NCI-H2196 treated with DMSO at 0.1 percent for 48 hours (cell line): Measurements from ENCODE around the gene CYTH4.

Experiments used
- DNase-seq: peaks from one replicate; lab custom pipeline; 2025; ENCODE audit not compliant: unreplicated experiment; lab: John Stamatoyannopoulos, UW

The CYTH4 gene

DNA sequence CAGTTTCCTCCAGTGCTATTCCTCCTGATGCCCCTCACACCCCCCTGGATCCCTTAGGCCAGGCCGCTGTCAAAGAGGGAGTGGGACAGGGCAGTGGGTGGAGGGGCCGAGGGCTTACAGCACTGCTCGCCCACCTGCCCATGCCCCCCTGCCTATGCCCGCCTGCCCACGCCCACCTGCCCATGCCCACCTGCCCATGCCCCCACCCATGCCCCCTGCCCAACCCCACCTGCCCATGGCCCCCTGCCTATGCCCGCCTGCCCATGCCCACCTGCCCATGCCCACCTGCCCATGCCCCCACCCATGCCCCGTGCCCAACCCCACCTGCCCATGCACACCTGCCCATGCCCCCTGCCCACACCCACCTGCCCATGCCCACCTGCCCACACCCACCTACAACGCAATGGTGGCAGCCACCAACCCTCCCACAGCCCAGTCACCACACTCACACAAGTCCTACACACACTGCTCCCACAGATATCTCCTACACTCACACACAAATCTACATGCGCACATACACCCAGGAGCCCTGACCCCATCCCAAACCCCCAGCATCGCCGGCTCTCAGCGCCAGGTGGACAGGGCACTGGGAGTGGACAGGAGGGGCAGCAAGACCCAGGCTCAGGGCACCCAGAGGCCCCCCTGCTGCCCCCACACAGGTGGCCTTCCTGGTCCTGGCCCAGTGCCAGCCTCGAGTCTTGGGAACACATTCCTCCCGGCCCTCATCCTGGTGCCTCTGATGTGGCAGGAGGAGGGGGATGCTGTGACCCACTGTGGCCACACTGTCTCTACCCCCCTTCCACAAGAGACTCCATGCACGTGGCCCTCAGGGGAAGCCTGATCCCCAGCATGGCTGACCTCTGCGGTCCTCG, 61.8 kb downstream of the CYTH4 start:
- no peak for DNase-seq

DNA sequence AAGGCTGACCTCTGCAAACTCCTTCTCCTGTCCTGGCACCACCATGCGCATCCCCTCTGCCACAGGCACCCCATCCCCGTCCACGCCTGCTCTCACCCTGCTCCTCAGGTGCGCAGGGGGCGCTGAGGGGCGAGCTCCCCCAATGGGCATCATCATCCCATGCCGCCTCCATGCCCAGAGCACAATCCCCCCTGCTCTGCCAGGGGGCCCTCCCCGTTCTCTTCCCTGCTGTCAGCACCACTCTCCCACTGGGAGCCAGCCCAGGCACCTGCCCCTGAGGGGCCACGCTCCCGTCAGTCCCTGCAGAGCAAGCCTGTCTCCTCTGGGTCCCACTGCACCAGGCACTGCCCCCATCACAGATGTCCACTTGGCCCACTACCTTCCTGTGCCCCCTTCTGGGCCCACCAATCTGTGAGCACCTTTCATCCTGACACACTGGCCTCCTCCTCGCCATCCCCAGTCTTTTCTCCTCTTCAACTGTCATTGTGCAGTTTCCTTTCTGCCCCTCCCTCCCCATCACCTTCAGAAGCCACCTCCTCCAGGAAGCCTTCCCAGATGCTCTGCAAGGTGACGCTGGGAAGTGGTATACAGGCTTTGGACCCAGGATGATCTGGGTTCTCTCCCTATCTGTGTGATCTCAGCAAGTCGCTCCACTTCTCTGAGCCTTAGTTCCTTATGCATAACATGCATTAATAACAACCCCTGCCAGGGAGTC, 62.6 kb downstream of the CYTH4 start:
- DNase-seq, result no peak

DNA sequence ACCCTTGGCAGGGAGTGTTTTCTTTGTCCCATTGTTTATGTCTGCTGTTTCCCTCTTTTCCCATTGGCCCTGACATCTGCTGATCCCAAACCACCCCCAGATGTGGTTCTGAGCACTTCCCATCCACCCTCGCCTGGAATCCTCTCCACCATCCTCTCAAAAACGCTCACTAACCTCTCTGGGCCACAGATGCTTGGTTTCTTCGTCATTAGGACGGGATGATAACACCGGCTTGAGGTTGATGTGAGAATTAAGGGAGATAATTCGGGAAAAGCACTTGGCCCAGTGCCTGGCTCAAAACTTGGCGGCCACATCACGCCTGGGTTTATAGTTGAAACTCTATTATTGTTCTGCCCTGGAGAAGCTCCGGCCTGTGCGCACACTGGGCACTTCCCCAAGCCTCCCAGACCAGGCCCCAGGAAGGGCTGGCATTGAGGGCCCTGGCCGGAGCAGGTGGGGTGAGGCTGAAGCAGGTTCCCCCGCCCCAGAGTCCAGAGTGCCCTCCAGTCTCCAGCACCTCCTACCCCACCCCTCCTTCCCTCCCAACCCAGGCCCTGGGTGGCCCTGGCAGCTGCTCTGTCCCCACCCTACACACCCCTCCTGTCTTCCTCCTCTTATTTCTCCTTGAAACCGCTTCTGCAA, 63.7 kb downstream of the CYTH4 start:
- DNase-seq, result no peak

DNA sequence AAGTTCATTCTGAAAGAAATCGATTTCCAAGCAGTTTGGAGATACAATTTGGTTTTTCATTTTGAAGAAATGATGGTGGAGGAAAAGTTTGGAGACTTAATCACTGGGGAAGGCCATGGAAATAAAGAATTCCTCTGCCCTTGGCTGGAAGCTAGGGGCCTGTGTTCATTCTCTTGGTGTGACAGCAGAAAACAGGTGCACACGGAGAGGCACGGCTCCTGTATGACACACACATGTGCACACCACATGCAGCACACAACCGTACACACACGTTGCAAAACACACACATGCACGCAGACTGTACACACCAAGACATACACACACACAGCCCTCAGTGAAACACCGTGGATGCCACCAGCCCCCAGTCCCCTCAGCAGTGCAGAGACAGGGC, 64.2 kb downstream of the CYTH4 start:
- no peak for DNase-seq

DNA sequence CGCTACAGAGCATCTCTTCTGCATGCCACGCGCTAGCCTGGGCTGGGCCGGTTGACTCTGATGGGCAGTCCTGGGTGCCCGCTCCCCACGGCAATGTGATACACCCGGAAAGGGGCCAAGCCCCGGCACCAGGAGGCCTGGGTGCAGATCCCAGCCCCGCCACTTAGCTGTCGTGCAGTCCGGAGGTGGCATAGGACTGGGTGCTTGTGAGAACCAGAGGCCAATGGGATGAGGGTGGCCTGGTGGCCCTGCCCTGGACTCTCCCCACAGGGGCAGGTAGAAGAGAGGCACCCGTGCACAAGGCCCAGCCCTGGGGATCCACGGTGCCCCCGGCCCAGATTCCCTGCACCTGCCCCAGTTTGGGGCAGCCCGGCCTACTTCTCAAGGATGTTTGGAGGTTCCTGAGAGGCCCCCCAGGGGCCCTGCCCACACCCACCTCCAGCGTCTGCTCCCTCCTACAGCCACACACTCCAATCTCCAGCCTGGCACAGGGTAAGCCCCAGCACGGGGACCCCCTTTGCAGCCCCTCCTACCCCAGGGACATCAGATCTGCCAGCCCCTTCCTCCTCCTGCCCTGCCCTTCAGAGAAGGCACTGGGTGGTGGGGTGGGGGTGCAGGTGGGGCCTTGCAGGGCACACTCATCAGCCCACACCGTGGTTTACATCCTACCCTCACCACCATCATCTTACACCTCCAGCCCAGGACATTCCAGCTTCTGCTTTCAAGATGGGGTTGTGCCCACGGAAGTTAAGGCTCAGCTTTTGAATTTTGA, 66.9 kb downstream of the CYTH4 start:
- DNase-seq, result no peak

DNA sequence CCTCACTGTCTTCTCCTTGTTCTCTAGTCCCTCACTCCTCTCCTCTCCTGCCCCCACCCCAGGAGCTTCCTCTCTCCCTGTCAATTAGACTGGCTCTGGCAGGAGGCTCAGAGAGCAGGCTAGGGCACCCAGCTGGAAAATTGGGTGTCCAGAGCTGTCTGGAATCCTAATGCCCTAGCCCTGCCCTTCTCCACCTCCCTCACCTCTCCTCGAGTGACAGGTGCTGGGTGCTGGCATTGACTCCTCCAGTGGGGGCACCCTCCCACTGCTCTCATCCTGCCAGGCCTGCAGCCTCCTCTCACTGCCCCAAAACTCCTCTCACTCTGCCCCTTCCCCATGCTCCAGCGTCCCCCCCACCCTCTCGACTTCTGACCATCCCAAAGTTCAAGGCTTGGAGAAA, 68.9 kb downstream of the CYTH4 start:
- no peak for DNase-seq

DNA sequence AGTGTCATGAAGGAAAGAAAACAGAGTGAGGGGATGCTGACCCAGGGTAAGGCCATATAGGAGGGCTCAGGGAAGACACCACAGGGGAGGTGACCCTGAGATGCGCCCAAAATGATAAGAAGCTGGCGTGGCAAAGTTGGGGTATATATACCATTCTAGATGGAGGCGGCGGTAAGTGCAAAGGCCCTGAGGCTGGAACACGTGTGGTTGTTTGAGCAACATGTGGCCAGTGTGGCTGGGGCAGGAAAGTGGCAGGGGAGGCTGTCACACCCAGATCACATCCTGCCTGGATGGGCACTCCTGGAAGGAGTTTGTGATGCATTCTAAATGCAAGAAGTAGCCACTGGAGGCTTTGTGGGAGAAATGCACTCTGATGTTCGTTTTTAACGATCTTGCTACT, 70.2 kb downstream of the CYTH4 start:
- no peak for DNase-seq

DNA sequence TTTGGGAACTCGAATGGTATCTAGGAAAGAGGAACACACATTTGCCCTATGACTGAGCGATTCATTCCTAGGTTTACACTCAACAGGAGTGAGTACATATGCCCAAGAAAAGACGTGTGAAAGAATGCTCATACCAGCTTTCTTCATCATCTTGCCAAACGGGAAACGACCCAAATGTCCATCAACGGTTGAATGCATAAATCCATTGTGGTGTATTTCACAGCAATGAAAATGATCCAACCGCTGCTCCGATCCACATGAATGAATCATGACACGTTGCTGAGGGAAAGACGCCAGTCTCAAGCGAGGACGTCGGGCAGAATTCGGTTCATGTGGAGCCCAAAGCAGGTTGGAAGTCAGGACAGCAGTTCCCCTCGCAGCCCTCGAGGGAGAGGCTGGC, 71.5 kb downstream of the CYTH4 start:
- no peak for DNase-seq

DNA sequence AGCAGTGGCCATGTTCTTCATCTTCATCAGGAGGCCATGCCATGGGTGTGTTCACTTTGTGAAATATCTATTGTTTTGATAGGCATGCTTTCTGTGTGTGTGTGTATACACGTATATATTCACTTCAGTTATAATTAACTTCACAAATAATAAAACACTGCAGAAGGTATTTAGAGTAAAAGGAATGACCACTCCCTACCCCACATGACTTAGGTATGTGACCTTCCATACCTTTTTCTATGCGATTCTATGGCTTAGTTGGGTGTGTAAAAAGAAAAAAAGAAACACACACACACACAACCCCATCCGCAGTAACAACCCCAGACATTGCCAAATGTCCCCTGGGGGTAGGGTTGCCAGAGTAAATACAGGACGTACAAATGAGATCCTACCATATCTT, 72.0 kb downstream of the CYTH4 start:
- no peak for DNase-seq

DNA sequence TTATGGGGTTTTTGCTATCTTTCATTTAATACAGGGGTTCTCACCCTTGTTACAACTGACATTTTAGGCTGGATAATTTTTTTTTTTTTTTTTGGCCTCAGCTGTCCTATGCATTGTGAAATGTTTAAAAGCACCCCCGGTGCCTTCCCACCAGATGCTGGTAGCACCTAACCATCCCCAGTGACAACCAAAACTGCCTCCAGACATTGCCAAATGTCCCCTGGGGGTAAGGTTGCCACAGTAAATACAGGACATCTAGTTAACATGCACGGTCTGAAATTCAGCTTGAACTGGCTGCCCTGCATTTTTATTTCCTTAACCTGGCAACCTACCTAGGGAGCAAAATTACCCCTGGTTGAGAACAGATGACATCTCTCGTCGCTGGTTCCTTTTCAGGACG, 72.4 kb downstream of the CYTH4 start:
- DNase-seq, result no peak

DNA sequence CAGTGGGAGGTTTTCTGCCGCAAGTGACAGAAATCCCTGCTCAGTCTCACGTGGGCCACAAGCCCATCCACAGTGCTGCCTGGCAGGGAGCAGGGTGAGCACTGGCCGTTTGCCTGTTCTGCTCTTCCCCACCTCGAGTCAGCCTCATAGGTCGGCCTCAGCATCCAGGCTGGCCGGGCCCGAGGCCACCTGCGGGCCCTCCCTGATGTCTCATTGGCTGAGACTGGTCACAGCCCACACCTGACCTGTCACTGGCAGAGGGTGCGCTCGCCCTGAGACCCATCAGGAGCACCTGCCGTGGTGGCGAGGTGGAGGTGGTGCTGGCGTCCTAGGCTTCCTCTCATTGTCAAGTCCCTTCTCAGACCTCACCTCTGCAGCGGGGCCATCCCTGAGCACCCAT, 72.9 kb downstream of the CYTH4 start:
- DNase-seq, result no peak

DNA sequence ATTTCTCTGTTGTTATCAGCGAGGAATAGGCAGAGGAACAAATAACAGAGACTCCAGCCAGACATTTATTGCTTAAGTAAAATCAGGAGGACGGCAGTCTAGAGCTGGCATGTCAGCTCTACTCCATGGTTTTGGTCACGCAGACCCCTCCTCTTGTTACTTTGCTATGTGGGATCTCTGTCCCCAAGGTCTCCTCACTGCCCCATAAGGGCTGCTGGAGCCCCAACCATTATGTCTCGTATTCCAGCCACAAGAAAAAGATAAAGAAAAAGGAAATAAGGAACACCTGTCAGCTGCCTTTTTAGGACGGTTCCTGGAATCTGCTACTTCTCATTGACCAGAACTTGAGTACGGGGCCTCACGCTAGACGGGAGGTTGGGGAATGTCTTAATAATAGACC, 74.6 kb downstream of the CYTH4 start:
- DNase-seq, result no peak

DNA sequence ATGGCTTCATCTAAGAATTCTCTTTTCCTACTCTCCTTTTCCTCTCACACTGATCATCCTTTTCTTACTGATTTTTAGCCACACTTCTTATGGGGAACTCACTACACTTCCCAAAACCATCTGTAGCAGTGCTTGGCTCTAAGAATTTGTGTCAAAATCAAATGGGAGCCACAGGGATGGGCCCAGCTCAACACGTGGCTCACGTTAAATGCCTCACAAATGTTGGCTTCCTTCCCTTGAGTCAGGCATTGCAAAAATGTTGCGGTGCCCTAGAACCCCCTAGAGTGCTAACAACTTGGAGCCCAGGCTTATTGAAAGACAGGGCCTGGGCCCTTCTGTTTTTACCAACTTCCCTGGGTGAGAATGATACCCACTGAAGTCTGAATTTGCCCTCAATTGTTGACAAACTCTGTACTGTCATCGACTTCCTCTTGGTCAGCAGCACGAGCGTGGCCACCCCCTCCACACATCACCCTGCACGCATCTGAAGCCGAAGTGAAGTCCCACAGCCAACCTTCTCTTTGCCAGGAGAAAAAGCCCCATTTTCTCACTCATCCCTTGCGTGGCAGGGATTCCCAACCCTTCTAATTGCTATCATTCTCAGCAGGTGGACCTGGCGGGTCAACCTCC, 75.3 kb downstream of the CYTH4 start:
- no peak for DNase-seq

DNA sequence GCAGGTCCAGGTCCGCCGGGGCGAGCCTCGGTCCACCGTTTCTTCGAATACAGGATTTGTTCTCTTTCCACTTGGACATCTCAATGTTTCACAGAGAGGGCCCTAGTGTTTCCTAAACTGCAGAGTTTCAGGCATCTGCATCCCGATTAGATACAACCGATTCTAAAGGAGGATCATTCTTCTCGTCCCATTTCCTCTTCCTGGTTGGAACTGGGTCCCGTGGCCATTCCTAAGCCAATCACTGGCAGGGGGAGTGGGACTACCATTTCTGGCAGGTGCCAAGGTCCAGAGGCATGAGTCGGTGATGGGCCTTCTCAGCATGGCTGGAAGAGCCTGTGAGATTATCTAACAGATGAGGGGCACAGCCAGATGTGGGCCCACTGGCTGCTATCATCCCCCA, 76.1 kb downstream of the CYTH4 start:
- no peak for DNase-seq

DNA sequence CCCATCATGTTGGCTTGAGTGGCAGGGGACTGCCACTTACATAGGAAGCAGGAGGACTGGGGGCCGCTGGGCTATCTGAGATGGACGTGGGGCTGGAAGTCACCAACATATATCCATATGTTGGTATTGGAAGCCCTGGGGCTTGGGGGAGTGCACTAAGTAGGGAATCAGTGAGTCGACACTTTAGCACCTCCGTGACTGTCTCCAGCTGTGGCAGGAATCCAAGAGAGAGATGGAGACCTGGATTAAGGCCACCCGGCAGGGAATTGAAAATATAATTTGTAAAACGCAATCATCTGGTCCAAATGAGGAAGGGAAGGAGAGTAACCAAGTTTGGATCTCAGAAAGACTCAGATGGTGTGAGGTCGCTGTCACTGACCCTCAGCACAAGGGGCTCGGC, 76.6 kb downstream of the CYTH4 start:
- no peak for DNase-seq

DNA sequence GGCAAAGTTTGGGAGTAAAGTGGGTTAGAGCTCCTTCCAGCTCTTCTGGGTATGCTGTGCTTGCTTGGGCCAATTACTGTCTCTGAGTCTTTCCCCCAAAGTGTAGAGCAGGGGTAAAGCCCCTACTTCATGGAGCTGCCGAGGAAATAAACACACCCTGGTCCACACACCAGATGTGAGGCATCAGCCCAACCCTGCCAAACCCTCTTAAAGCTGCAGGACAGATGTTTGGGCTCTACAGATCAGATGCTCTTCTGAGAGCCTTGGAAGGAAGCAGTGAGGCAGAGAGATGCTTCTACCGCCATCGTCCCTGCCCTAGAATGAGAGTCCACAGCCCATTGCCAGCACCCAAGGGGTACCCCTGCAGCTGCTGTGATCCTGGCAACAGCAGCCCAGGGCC, 80.3 kb downstream of the CYTH4 start:
- no peak for DNase-seq

DNA sequence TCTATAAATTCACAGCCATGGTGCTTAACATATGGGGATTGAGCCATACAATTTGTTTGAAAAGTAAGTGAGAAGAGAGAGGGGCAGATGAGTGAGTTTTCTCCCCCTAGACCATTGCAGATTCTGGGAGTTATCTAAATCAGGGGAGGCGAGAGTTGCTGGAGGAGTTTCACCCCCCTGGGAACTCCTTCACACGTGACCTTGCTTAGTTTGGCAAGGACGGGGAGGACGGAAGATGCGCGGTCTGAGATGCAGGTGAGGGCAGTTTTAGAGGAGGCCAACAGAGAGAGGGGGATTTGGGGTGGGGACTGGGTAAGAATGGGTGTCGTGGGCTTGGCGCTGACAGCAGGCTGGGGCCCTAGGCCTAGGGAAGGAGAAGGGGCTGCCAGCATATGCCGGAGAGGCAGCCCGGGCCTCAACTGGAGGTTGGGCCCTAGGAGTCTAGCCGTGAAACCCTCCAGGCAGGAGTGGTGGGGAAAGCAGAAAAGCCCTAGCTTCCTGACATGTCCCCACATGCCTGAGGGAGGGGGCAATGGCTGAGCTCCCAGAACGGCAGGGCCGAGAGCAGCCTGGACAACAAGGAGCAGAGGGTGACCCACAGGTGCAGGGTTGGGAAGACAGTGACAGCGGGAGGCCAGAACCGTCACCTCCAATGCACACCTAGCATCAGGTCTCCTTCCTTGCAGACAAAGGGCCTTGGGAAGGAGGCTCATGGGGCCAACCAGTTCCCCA, 81.1 kb downstream of the CYTH4 start:
- no peak for DNase-seq
